SK-N-MC (cell line): ENCODE results near the gene SNX8.

Experiments used
- EZH2 ChIP-seq: fragments of 200-600 bp; sonication (generic); IDR thresholded peaks from one replicate; pipeline ENCODE4 v1.6.1; 2017; ENCODE audit warnings: antibody characterized with exemption
- FOXP2 ChIP-seq: optimal IDR thresholded peaks from 2 replicates; pipeline ENCODE3; 2011; ENCODE audit warnings: mild to moderate bottlenecking, moderate library complexity; ENCODE audit not compliant: insufficient read depth; ENCODE audit errors: extremely low read length, control extremely low read depth
- POLR2AphosphoS5 ChIP-seq: IDR thresholded peaks from 2 replicates; pipeline ENCODE4 v1.6.1; 2012; ENCODE audit warnings: mild to moderate bottlenecking, low read depth, low read length, borderline replicate concordance

GRCh38 chr7:2225336-2225735 is 88.9 kb downstream of the SNX8 start:
- TF ChIP-seq EZH2 (no peak), POLR2AphosphoS5 (no peak), FOXP2 (no peak)
